Panc1 (cell line): ENCODE measurements around the gene ADGRL1. TPM values are rescaled to one million over a fixed set of nuclear protein-coding genes. Genes with fewer than 3 reads are reported as not detected.

Experiments used
- ATAC-seq: fragments of 200-7000 bp; cut with Tn5 transposase; 2 replicates; pipeline ENCODE4 v1.9.1; 2020; ENCODE audit warnings: mild to moderate bottlenecking, moderate library complexity
- BruUV-seq: library from RNA; stranded (reverse); fragments of 400-500 nt; replicated peaks from 2 replicates; lab custom pipeline; 2021; lab: Mats Ljungman, UMichigan
- CTCF ChIA-PET: fragments of 300-600 bp; sonication (Branson Sonifier 250); formaldehyde crosslinking; loops from one replicate; lab custom pipeline; 2022; ENCODE audit warnings: antibody characterized with exemption; lab: Charles Lee
- POLR2A ChIA-PET: fragments of 300-600 bp; sonication (Branson Sonifier 250); formaldehyde crosslinking; loops from one replicate; lab custom pipeline; 2022; ENCODE audit warnings: antibody characterized with exemption; lab: Charles Lee
- DNase-seq: peaks from one replicate; pipeline ENCODE4 v3.0.0-alpha.2; 2010; ENCODE audit warnings: low read depth, low spot score
- H3K27ac ChIP-seq: 2 replicates; pipeline ENCODE4 v1.5.1; 2011; ENCODE audit warnings: mild to moderate bottlenecking, low read length, inconsistent platforms
- H3K27me3 ChIP-seq: fragments of 200-500 bp; sonication (Bioruptor generic); 2 replicates; pipeline ENCODE4 v1.6.0; 2014; ENCODE audit warnings: low read length, inconsistent platforms; ENCODE audit not compliant: control insufficient read depth, insufficient read depth
- H3K36me3 ChIP-seq: fragments of 200-500 bp; sonication (Bioruptor generic); 2 replicates; pipeline ENCODE4 v1.5.1; 2014; ENCODE audit warnings: inconsistent platforms, mild to moderate bottlenecking, low read length, moderate library complexity; ENCODE audit not compliant: control insufficient read depth, insufficient read depth
- H3K4me1 ChIP-seq: 2 replicates; pipeline ENCODE4 v1.5.1; 2011; ENCODE audit warnings: inconsistent platforms, mild to moderate bottlenecking, low read length, moderate library complexity; ENCODE audit not compliant: control insufficient read depth, insufficient read depth
- H3K4me3 ChIP-seq, 2 experiments: 2 replicates each; pipeline ENCODE4 v1.5.1; 2011 to 2012; ENCODE audit warnings: low read depth in 2 of 2, low read length in 2 of 2, mild to moderate bottlenecking in 2 of 2, inconsistent platforms in 1 of 2, moderate library complexity in 1 of 2
- H3K9me3 ChIP-seq: fragments of 200-500 bp; sonication (Bioruptor generic); 2 replicates; pipeline ENCODE4 v1.5.1; 2014; ENCODE audit warnings: low read depth, mild to moderate bottlenecking, inconsistent platforms, low read length, moderate library complexity; ENCODE audit not compliant: control insufficient read depth, insufficient read depth
- POLR2AphosphoS5 ChIP-seq: IDR thresholded peaks from 2 replicates; pipeline ENCODE4 v1.6.1; 2012; ENCODE audit warnings: mild to moderate bottlenecking, low read depth, low read length, moderate library complexity
- SIN3A ChIP-seq: IDR thresholded peaks from 2 replicates; pipeline ENCODE4 v1.6.1; 2012; ENCODE audit warnings: low read depth, mild to moderate bottlenecking, low read length, moderate library complexity, borderline replicate concordance; ENCODE audit not compliant: insufficient read depth
- TCF7L2 ChIP-seq: IDR thresholded peaks from 2 replicates; pipeline ENCODE4 v1.6.1; 2011; ENCODE audit warnings: mild to moderate bottlenecking, low read depth, low read length, inconsistent platforms
- in situ Hi-C: cut with HindIII; loops from 2 replicates; pipeline ENCODE4 v1.10.0; 2016; ENCODE audit warnings: low sequenced_read_pairs, low pct_unique_long_range_greater_than_20kb
- intact Hi-C: fragments of 100-400 bp; cut with micrococcal nuclease; formaldehyde crosslinking; loops from one replicate; pipeline ENCODE4 v1.10.0; 2022; ENCODE audit not compliant: unreplicated experiment
- total RNA-seq: library from RNA; stranded (reverse); gene quantifications from one replicate; pipeline ENCODE4 v1.2.1, GENCODE V29; 2021; ENCODE audit not compliant: unreplicated experiment
- TF ChIP-seq, protein P1 (sequence below), 2 experiments: IDR thresholded peaks; 2 replicates each; pipeline ENCODE4 v1.6.1; 2011 to 2012; ENCODE audit warnings: low read depth in 2 of 2, control low read depth in 1 of 2, low read length in 1 of 2, mild to moderate bottlenecking in 1 of 2, moderate library complexity in 1 of 2; ENCODE audit not compliant: insufficient read depth in 1 of 2
- TF ChIP-seq, protein P2 (sequence below): fragments of 450-650 bp; IDR thresholded peaks from 2 replicates; pipeline ENCODE4 v1.5.1; 2017; ENCODE audit warnings: mild to moderate bottlenecking

ADGRL1 gene
- total RNA-seq, 1 experiment from 2014 or later: 37.7 TPM

DNA sequence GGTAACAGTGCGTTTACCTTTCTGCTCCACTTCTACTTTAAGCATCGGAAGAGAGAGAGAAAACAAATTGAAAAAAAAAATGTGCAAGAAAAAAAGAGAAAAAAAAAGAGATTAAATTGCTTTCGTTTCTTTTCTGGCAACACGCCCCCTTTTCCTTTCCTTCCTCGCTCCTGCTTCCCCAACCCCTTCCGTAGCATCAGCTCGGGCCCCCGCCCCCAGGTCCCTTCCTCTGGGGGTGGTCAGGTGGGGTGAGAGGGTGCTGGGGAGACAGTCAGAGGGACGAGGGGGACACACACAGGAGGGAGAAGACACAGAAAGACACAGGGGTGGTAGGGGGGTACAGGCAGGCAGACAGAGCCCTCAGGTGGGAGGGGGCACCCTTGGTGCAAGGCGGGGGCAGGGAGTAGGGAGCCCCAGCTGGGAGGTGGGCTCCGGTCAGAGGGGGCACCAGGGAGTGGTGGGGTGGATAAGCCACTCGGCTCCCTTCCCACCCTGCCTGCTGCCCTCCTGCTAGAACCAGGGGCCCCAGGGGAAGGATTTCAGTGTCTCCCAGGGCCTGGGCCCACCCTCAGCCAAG, 38.9 kb downstream of the ADGRL1 start:
- no peak for DNase-seq
- Histone ChIP-seq H3K27ac (no peak overlapping the region), H3K27me3 (no peaks in the 10 kb centered on the region), H3K36me3 (no peaks in the 10 kb centered on the region), H3K9me3 (no peaks in the 10 kb centered on the region), H3K4me1 (no peaks in the 10 kb centered on the region; the same call in 1 of the 2 replicates), H3K4me3 (no peak overlapping the region)
- intact Hi-C loops: no loop called here
- BruUV-seq: no TSS peak
- CTCF ChIA-PET: no interaction called here
- no peak for ATAC-seq
- in situ Hi-C loops: no loop called here
- POLR2A ChIA-PET: no interaction called here
- TF ChIP-seq TCF7L2 (no peak), SIN3A (no peak), POLR2AphosphoS5 (no peak)
- TF ChIP-seq, protein P1, sequence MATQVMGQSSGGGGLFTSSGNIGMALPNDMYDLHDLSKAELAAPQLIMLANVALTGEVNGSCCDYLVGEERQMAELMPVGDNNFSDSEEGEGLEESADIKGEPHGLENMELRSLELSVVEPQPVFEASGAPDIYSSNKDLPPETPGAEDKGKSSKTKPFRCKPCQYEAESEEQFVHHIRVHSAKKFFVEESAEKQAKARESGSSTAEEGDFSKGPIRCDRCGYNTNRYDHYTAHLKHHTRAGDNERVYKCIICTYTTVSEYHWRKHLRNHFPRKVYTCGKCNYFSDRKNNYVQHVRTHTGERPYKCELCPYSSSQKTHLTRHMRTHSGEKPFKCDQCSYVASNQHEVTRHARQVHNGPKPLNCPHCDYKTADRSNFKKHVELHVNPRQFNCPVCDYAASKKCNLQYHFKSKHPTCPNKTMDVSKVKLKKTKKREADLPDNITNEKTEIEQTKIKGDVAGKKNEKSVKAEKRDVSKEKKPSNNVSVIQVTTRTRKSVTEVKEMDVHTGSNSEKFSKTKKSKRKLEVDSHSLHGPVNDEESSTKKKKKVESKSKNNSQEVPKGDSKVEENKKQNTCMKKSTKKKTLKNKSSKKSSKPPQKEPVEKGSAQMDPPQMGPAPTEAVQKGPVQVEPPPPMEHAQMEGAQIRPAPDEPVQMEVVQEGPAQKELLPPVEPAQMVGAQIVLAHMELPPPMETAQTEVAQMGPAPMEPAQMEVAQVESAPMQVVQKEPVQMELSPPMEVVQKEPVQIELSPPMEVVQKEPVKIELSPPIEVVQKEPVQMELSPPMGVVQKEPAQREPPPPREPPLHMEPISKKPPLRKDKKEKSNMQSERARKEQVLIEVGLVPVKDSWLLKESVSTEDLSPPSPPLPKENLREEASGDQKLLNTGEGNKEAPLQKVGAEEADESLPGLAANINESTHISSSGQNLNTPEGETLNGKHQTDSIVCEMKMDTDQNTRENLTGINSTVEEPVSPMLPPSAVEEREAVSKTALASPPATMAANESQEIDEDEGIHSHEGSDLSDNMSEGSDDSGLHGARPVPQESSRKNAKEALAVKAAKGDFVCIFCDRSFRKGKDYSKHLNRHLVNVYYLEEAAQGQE (IDR thresholded peaks at IDR 0.05; ENCODE audit: insufficient read depth in 1 of 2, low read depth in 2 of 2, low read length in 1 of 2): no peak
- TF ChIP-seq, protein P2, sequence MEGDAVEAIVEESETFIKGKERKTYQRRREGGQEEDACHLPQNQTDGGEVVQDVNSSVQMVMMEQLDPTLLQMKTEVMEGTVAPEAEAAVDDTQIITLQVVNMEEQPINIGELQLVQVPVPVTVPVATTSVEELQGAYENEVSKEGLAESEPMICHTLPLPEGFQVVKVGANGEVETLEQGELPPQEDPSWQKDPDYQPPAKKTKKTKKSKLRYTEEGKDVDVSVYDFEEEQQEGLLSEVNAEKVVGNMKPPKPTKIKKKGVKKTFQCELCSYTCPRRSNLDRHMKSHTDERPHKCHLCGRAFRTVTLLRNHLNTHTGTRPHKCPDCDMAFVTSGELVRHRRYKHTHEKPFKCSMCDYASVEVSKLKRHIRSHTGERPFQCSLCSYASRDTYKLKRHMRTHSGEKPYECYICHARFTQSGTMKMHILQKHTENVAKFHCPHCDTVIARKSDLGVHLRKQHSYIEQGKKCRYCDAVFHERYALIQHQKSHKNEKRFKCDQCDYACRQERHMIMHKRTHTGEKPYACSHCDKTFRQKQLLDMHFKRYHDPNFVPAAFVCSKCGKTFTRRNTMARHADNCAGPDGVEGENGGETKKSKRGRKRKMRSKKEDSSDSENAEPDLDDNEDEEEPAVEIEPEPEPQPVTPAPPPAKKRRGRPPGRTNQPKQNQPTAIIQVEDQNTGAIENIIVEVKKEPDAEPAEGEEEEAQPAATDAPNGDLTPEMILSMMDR: no peak

DNA sequence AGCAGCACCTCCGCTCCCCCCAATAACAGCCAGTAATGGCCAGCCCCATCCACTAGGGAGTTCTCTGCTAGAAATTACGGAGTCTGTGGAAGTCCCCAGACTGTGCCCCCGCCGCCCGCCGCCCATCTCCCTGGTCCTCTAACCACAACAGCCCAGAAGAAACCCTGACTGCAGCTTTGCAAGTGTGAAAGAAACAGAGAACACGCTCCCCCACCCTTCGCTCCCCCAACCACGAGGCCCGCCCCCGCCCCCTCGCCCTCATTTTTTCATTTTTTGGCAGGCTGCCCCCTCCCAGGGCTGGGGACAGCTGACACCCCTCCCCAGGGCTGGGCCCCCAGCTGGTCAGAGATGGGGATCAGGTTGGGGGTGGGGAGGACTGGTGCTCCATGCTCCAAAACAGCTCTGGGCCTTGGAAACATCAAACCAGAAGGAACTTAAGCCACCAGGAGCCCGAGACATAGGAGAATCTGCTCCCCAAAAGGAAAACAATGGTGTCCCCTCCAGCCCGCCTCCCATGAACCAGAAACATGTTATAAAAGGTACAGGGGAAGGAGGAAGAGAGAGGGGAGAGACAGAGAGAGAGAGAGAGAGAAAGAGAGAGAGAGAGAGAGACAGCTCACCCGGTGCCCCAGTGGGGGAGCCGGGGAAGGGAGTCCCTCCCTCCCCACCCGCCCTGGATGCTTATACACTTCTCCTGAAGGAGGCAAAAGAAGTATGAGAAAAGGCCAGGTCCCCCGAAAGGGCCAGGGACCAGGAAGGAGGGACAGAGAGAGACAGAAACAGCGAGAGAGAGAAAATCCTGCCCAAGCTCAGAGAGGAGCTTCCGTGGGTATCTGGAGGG, 39.8 kb downstream of the ADGRL1 start:
- Histone ChIP-seq H3K9me3 (no peaks in the 10 kb centered on the region), H3K27ac (no peak overlapping the region), H3K27me3 (no peaks in the 10 kb centered on the region), H3K36me3 (no peaks in the 10 kb centered on the region), H3K4me1 (no peaks in the 10 kb centered on the region; the same call in 1 of the 2 replicates), H3K4me3 (no peak overlapping the region)
- ATAC-seq (no peak), DNase-seq (no peak)
- intact Hi-C loops: no loop called here
- TF ChIP-seq, protein P1 (IDR thresholded peaks at IDR 0.05; ENCODE audit: insufficient read depth in 1 of 2, low read depth in 2 of 2, low read length in 1 of 2): no peak
- TF ChIP-seq SIN3A (no peak), TCF7L2 (no peak), POLR2AphosphoS5 (no peak)
- in situ Hi-C loops: no loop called here
- ChIA-PET CTCF (interaction anchor here (0.6 kb wide), 1 partner anchor 182 kb away, joined by 9 read pairs; no protein-coding TSS in a partner anchor), POLR2A (interaction anchor here (0.7 kb wide), 1 partner anchor 34 kb away, joined by 7 read pairs; no protein-coding TSS in a partner anchor)
- no TSS peak for BruUV-seq
